ENCODE measurements around the gene RIC3.

Gene RIC3

DNA sequence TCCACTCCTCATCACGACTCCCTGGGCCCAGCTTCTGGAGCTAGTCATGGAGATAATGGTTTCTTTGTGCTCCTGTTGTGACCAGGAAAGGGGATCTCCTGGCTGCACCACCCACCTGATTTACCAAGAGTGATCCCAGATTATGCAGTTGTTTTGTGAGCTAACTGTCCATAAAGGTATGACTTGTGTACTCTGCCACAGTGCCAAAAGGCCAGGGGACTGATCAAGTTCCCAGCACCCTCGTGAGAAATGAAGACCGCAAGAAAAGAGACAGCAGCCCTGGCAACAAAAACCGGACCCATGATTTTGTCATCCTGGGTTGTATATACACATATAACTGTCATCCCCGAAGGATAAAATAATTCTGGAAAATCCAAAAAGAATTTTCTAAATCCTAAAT is 61.2 kb downstream of the RIC3 start:
- H3K4me3 ChIP-seq (IDR thresholded peaks at IDR 0.05; ENCODE audit: insufficient read depth, low read depth, low read length) = no peak overlapping the region
- no peaks in the 10 kb centered on the region for H3K27me3 ChIP-seq (ENCODE audit: insufficient read depth, low read depth)
- no peaks in the 10 kb centered on the region for H3K36me3 ChIP-seq (ENCODE audit: insufficient read depth)
- H3K4me2 ChIP-seq = no peak overlapping the region
- H3K4me1 ChIP-seq (ENCODE audit: low read depth, poor library complexity, severe bottlenecking) = no peaks in the 10 kb centered on the region
- TF ChIP-seq, protein P1, sequence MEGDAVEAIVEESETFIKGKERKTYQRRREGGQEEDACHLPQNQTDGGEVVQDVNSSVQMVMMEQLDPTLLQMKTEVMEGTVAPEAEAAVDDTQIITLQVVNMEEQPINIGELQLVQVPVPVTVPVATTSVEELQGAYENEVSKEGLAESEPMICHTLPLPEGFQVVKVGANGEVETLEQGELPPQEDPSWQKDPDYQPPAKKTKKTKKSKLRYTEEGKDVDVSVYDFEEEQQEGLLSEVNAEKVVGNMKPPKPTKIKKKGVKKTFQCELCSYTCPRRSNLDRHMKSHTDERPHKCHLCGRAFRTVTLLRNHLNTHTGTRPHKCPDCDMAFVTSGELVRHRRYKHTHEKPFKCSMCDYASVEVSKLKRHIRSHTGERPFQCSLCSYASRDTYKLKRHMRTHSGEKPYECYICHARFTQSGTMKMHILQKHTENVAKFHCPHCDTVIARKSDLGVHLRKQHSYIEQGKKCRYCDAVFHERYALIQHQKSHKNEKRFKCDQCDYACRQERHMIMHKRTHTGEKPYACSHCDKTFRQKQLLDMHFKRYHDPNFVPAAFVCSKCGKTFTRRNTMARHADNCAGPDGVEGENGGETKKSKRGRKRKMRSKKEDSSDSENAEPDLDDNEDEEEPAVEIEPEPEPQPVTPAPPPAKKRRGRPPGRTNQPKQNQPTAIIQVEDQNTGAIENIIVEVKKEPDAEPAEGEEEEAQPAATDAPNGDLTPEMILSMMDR (conservative IDR thresholded peaks at IDR 0.05; ENCODE audit: low read depth, low read length) = no peak
- H2AFZ ChIP-seq (ENCODE audit: low read depth) = no peak overlapping the region
- H3K9ac ChIP-seq = no peak overlapping the region
- no peaks in the 10 kb centered on the region for H3K79me2 ChIP-seq (ENCODE audit: insufficient read depth, low read depth)
- no peak overlapping the region for H3K27ac ChIP-seq
- H4K20me1 ChIP-seq (ENCODE audit: insufficient read depth) = no peaks in the 10 kb centered on the region

DNA sequence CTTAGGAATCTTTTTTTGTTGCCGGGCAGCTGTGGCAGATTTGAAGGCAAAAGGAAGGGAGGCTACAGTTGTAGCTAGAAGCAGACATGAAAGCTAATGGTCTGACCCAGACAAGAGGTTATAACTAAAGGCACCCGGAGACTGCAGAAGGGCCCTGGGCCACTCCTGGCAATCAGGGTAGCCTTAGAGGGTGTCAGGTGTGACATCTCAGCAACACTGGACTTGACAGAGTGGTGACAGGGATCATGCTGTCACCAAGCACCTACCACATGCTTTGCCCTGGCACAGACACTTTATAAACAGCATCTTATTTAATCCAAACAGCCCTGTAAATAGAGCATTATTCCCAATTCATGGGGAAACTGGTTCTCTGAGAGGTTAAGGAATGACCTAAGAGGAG is 62.1 kb downstream of the RIC3 start:
- TF ChIP-seq, protein P1 (conservative IDR thresholded peaks at IDR 0.05; ENCODE audit: low read depth, low read length) = no peak
- no peak overlapping the region for H3K9ac ChIP-seq
- H3K36me3 ChIP-seq (ENCODE audit: insufficient read depth) = no peaks in the 10 kb centered on the region
- no peak overlapping the region for H3K27ac ChIP-seq
- no peak overlapping the region for H2AFZ ChIP-seq (ENCODE audit: low read depth)
- no peaks in the 10 kb centered on the region for H3K27me3 ChIP-seq (ENCODE audit: insufficient read depth, low read depth)
- no peaks in the 10 kb centered on the region for H3K79me2 ChIP-seq (ENCODE audit: insufficient read depth, low read depth)
- no peaks in the 10 kb centered on the region for H4K20me1 ChIP-seq (ENCODE audit: insufficient read depth)
- no peaks in the 10 kb centered on the region for H3K4me1 ChIP-seq (ENCODE audit: low read depth, poor library complexity, severe bottlenecking)
- H3K4me2 ChIP-seq = no peak overlapping the region
- H3K4me3 ChIP-seq (IDR thresholded peaks at IDR 0.05; ENCODE audit: insufficient read depth, low read depth, low read length) = no peak overlapping the region

DNA sequence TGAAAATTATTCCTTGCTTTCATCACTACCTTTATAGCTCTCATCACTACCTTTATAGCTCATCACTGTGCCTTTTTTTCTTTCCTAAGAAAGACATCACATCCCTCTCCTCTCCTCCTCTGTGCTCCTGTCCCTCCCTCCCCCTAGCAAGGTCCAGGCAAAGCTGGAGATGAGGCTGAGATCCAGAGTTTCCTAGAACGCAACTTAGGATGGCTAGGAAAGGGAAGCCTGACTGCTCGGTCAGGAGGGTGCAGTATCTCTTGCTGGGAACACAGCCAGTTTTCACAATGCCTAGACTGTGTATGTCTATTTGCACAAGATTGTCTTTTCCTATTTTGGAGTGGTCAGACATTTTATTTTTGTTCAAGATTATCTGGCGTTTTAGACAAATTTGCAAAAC is 63.2 kb downstream of the RIC3 start:
- TF ChIP-seq, protein P1 (conservative IDR thresholded peaks at IDR 0.05; ENCODE audit: low read depth, low read length) = no peak
- Histone ChIP-seq H3K4me1 (ENCODE audit: low read depth, poor library complexity, severe bottlenecking) (no peaks in the 10 kb centered on the region), H3K9ac (no peak overlapping the region), H3K79me2 (ENCODE audit: insufficient read depth, low read depth) (no peaks in the 10 kb centered on the region), H3K4me2 (no peak overlapping the region), H3K27me3 (ENCODE audit: insufficient read depth, low read depth) (no peaks in the 10 kb centered on the region), H3K36me3 (ENCODE audit: insufficient read depth) (no peaks in the 10 kb centered on the region), H3K27ac (no peak overlapping the region), H3K4me3 (IDR thresholded peaks at IDR 0.05; ENCODE audit: insufficient read depth, low read depth, low read length) (no peak overlapping the region), H2AFZ (ENCODE audit: low read depth) (no peak overlapping the region), H4K20me1 (ENCODE audit: insufficient read depth) (no peaks in the 10 kb centered on the region)

DNA sequence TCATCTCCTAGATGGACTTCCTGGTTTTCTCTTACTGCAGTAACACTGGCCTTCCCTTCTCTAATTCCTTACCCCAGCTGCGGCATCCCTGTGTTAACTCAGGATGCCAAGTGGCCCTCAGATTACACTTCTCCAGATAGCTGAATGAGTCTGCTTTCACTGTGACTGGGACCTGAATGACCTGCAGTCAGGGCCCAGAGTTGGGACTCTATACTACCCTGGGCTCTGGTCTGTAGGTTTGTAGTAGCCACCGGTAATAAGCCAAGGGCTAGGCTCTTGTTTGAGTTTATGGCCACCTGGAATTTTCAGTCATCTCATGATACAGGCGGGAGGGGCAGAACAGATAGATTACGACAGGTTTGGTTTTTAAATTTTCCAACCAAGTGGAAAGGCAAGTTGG is 63.7 kb downstream of the RIC3 start:
- Histone ChIP-seq H3K9ac (no peak overlapping the region), H3K4me1 (ENCODE audit: low read depth, poor library complexity, severe bottlenecking) (no peaks in the 10 kb centered on the region), H3K4me3 (IDR thresholded peaks at IDR 0.05; ENCODE audit: insufficient read depth, low read depth, low read length) (no peak overlapping the region), H3K36me3 (ENCODE audit: insufficient read depth) (no peaks in the 10 kb centered on the region), H3K4me2 (no peak overlapping the region), H4K20me1 (ENCODE audit: insufficient read depth) (no peaks in the 10 kb centered on the region), H3K27me3 (ENCODE audit: insufficient read depth, low read depth) (no peaks in the 10 kb centered on the region), H2AFZ (ENCODE audit: low read depth) (no peak overlapping the region), H3K27ac (no peak overlapping the region), H3K79me2 (ENCODE audit: insufficient read depth, low read depth) (no peaks in the 10 kb centered on the region)
- TF ChIP-seq, protein P1 (conservative IDR thresholded peaks at IDR 0.05; ENCODE audit: low read depth, low read length) = no peak

DNA sequence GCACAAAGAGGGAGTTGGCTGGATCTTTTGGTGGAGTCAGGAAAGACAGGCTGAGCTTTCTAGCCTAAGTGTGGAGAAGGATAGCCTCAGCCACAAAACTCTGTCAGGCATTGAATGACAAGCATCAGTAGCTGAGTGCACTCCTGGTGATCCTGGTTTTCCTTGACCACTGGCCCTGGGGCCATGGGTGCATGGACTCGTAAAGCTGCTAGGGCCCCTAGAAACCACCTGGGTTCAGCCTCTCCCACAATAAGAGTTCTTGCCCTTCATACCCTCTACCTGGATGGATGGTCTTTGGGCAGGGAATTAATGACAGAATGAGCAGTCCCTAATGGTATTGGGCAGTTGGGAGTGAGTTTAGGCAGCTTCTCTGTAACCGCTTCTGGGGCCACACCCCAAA is 64.9 kb downstream of the RIC3 start:
- no peak overlapping the region for H3K9ac ChIP-seq
- H3K79me2 ChIP-seq (ENCODE audit: insufficient read depth, low read depth) = no peaks in the 10 kb centered on the region
- H3K4me3 ChIP-seq (IDR thresholded peaks at IDR 0.05; ENCODE audit: insufficient read depth, low read depth, low read length) = no peak overlapping the region
- TF ChIP-seq, protein P1 (conservative IDR thresholded peaks at IDR 0.05; ENCODE audit: low read depth, low read length) = no peak
- no peak overlapping the region for H2AFZ ChIP-seq (ENCODE audit: low read depth)
- no peaks in the 10 kb centered on the region for H3K36me3 ChIP-seq (ENCODE audit: insufficient read depth)
- H3K4me1 ChIP-seq (ENCODE audit: low read depth, poor library complexity, severe bottlenecking) = no peaks in the 10 kb centered on the region
- no peaks in the 10 kb centered on the region for H4K20me1 ChIP-seq (ENCODE audit: insufficient read depth)
- no peaks in the 10 kb centered on the region for H3K27me3 ChIP-seq (ENCODE audit: insufficient read depth, low read depth)
- H3K27ac ChIP-seq = no peak overlapping the region
- H3K4me2 ChIP-seq = no peak overlapping the region

Measured in KMS-11 (cell line).